GM21528 (cell line): ENCODE results near the gene BTBD3.

Experiments
- ATAC-seq: cut with Tn5 transposase; IDR thresholded peaks from one replicate; pipeline ENCODE4 v1.9.1; 2021; ENCODE audit warnings: mild to moderate bottlenecking, moderate library complexity; ENCODE audit not compliant: unreplicated experiment, low FRiP score

Gene BTBD3

DNA sequence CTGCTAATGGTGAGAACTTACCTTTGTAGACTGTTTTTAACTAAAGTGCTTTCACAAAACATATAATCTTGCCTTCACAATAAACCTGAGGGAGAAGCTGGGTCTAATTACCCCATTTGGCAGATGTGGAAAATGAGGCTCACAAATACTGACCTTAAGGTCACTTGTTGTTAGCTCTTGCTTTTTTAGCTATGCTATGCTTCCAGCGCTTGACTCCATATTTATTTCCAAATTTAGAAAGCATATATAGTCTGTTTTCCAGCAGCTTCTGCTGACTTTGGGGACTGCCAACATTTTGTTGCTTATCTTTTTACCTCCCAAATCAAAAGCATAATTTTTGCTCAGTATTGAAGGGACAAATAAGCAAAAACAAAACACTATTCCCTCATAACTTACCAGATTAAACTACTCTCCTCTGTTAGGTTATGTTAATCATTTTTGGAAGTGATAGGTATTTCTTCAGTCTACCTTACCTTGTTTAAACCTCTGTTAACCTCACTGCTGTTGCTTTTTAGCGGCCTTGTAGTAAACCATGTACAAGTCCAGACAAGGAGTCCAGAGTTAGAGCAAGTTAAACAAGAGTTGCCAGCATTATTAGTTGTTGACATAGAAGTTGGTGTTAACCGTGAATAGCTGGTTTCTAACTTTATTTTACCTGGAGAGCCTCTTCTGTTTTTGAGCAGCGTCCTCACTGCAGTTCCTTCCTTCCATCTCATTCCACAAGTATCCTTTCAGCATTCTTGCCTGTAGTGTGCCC, 4.9 kb upstream of the BTBD3 start:
- no peak for ATAC-seq

DNA sequence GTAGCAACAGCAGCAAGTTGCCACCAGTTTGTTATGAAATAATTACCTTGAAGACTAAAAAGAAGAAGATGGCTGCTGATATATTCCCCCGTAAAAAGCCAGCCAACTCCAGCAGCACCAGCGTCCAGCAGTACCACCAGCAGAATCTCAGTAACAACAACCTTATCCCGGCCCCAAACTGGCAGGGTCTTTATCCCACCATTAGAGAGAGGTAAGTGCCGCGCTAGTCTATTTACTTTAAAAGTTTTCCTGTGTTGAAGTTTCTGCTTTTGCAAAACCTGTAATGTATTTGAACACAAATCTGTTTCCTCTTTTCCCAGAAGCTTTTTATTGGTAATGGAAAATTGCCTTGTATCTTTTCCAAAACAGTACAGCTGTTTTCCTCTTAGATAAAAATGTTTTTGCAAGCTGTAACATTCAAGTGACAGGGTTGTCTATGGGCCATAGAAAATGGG, 725 bp downstream of the BTBD3 start:
- no peak for ATAC-seq

GRCh38 chr20:11918981-11919380, 1.3 kb downstream of the BTBD3 start:
- no peak for ATAC-seq

DNA sequence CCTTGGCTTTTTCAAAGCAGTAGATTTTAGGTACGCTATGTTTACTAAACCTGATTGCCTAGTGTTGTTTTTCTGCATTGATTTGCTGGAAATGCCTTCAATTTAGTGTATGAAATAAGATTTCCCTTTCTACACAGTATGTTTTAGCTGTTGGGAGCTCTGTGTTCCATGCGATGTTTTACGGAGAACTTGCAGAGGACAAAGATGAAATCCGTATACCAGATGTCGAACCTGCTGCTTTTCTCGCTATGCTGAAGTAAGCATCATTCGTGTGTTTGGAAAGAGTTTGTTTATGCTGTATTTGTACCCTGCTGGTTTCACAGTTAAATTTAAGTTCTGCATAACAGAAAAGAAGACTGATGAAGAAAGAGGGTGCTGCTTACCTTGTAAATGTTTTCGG, 1.9 kb downstream of the BTBD3 start:
- ATAC-seq, result no peak

- ATAC-seq, result no peak
Observed at GRCh38 chr20:11920083-11920482, 2.4 kb downstream of the BTBD3 start.

DNA sequence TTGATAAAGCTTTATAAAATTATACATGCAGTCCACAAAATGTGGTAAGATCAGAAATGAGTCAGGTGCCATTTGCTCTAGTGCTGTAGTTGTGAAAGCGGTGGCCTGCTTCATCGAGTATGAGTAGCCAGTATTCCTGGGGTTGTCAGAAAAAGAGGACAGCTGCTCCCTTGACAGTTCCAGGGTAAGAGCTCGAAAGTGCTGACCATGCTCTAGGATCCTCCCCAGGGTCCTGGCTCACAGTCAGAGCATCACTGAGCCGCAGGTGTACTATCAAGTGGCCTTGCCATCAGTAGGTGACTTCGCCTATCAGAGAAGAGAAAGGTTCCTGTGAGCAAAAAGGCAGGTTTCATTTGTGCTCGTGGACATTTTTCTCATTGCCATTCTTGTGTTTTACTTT, 3.6 kb downstream of the BTBD3 start:
- no peak for ATAC-seq

- no peak for ATAC-seq
Observed at GRCh38 chr20:11922561-11922960, 4.9 kb downstream of the BTBD3 start.

GRCh38 chr20:11924923-11925322, 7.2 kb downstream of the BTBD3 start:
- ATAC-seq, result no peak

- no peak for ATAC-seq
Observed at GRCh38 chr20:11926292-11926998, 8.8 kb downstream of the BTBD3 start.

GRCh38 chr20:11929947-11930346, 12.3 kb downstream of the BTBD3 start:
- no peak for ATAC-seq

GRCh38 chr20:11935212-11936154, 17.8 kb downstream of the BTBD3 start:
- no peak for ATAC-seq

DNA sequence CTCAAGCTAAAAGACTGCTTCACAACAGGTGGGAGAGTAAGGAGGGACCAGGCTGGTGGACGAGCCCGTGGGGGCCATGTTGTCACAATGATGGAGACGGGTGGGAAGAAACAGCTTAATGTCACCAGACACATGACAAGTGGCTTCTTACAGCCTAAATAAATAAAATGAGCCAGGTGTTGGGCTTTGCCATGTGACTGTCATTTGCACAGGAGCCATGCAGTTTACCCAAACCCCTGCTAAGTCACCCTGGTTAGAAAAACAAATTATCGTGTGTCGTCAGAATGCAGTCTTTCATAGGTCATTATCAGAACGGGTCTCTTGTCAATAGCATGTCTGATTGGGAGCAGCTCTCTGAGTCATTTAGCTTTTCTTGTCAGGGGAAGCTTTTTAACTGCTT, 18.5 kb downstream of the BTBD3 start:
- ATAC-seq, result no peak

DNA sequence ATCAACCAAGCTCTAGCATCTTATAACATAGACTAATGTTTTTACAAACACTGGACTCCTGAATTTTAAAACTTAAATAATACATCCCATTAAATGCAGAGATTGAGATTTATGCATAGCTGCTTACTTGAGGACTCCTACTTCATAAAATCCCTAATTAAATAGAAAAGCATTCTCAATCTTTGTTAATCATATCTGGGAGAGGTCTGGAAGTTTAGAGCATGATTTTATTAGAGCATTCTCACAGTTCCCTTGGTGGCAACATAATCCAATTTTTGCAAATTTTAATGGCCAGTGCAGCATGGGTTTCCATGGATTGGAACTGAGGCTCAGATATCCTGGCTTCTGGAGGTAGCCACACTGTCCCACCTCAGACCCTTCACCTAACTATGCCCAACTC, 19.5 kb downstream of the BTBD3 start:
- ATAC-seq, result no peak

DNA sequence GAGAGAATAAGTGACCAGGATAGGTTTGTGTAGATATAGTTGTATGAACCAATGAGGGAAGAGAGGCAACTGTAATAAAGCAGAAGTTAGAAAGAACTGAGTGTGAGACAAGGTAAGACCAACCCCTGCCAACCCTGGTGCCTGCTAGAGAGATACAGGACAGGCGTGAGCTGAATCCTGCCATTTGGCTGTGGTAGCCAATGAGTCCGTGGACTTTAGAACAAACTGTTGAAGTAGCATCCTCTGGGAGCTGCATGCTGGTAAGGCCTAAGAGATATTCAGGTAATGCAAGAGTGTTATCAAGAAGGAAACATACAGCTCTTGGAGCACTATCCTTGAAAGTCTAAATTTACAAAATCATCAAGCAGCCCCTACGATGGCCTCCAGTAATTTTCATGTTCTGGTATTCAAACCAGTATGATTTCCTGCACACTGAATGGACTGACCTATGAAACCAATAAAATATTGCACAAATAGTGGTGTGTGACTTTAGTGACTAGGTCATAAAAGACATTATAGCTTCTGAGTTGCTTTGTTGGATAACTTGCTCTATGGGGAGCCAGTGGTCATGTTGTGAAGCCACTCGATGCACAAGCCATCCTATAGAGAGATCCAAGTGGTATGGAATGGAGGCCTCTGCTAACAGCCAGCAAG, 24.0 kb downstream of the BTBD3 start:
- ATAC-seq, result no peak

DNA sequence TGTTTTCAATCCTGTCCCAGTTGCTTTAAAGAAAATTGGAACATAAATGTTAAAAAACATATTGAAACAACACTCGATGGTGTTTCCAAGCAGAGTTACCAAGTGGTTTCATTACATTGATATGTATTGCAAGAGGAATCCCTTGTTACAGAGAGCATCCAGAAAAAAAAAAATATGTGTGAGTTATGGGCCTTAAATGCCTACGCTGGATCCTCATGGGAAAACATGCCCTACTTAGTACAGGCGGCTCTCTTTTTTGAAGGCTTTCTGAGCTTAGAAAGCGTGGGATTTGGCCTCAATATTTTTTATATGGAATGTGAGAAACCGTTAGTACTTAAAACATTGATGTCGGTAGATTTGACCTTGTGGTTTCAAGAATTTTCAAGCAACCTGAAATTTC, 26.1 kb downstream of the BTBD3 start:
- ATAC-seq, result no peak

DNA sequence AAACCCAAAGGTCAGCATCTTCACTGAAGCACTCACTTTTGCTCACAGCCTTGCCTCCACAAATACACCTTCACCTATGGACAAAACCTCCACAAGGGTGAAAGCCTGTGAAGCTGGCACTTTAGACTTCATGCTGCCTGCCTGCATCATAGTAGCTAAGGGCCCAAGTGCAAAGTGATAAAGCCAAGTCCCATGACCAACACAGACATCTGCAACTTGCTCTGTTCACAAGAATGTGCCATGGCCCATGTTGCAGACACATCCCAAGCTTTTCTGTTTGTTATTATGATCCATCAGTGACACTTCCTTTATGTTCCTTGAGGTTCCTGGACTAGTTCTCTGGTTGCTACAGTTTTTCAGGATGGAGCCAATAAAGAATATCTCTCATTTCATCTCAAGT, 31.1 kb downstream of the BTBD3 start:
- ATAC-seq, result no peak

- ATAC-seq, result no peak
Observed at GRCh38 chr20:11949711-11950110, 32.0 kb downstream of the BTBD3 start.

DNA sequence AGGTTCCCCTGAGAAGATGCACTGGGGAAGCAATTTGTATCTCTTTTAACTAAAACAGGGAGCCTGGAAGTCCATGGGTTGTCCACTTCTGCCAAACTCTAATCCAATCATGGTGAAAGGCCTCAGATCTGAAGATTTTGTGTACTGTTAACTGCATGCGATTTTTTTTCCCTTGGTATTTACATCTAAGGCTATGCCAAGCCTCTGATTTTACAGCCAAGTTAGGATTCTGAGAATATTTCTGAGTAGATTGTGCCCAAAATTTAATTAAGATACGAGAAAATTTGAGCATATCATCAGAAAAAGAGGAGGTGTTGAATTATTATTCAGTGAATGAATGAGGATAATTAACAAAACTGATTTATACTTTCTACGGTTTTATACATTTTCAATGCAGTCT, 34.0 kb downstream of the BTBD3 start:
- ATAC-seq, result no peak

GRCh38 chr20:11952639-11953038, 34.9 kb downstream of the BTBD3 start:
- no peak for ATAC-seq

- ATAC-seq, result no peak
Observed at GRCh38 chr20:11957911-11958310, 40.2 kb downstream of the BTBD3 start.

- ATAC-seq, result no peak
Observed at GRCh38 chr20:11958855-11959254, 41.2 kb downstream of the BTBD3 start.
